K562 (cell line): ENCODE data around the gene RITA1. TPM values are rescaled to one million over a fixed set of nuclear protein-coding genes. Genes with fewer than 3 reads are reported as not detected.
A peak's percentile ranks its signal among the peaks of the same experiment; 100 is the strongest.

ENCODE experiments used
- ATAC-seq: fragments of 200-7000 bp; cut with Tn5 transposase; 3 replicates; pipeline ENCODE4 v1.9.1; 2020; ENCODE audit warnings: moderate library complexity
- BruUV-seq: library from RNA; stranded (reverse); fragments of 400-500 nt; replicated peaks from 2 replicates; lab custom pipeline; 2021; lab: Mats Ljungman, UMichigan
- CTCF ChIA-PET: fragments of 300-600 bp; formaldehyde crosslinking; extraction: SDS; loops from one replicate; lab custom pipeline; 2021; ENCODE audit warnings: low intra/inter-chr PET ratio; lab: Yijun Ruan, JAX
- POLR2A ChIA-PET: fragments of 300-600, 350-650 bp; sonication (Branson Sonifier 250); formaldehyde crosslinking; extraction: SDS; loops from one replicate; lab custom pipeline; 2021; ENCODE audit warnings: antibody characterized with exemption, inconsistent platforms; lab: Yijun Ruan, JAX
- DNase-seq, 4 experiments: peaks; one replicate each; pipeline versions ENCODE4 v3.0.0 to v3.0.0-alpha.2; 2011 to 2018; ENCODE audit warnings: low spot score in 3 of 4, mixed read lengths in 3 of 4; ENCODE audit errors: extremely low read depth in 1 of 4
- FAIRE-seq: peaks from 2 replicates; lab custom pipeline; 2011; peaks lifted over from hg19 to GRCh38; lab: Jason Lieb, UNC
- H2AFZ ChIP-seq: 2 replicates; pipeline ENCODE4 v1.6.0; 2011; ENCODE audit warnings: low read depth, low read length, control low read depth, inconsistent platforms
- H3K27ac ChIP-seq: fragments of 200-600 bp; 3 replicates; pipeline ENCODE4 v1.8.0; 2011; ENCODE audit warnings: low read depth, mild to moderate bottlenecking, control low read depth, inconsistent platforms, low read length, moderate library complexity, mixed read lengths; ENCODE audit errors: extremely low read depth
- H3K27me3 ChIP-seq, 2 experiments: fragments of 300-600 bp in 1 of 2; 2 replicates in 1 of 2; 3 replicates in 1 of 2; pipeline versions ENCODE4 v1.6.0 to v1.8.0; 2011; ENCODE audit warnings: inconsistent platforms in 2 of 2, low read length in 2 of 2, mild to moderate bottlenecking in 1 of 2, mixed read lengths in 1 of 2, moderate library complexity in 1 of 2; ENCODE audit not compliant: control insufficient read depth in 2 of 2, insufficient read depth in 2 of 2
- H3K36me3 ChIP-seq: fragments of 300-600 bp; 3 replicates; pipeline ENCODE4 v1.8.0; 2011; ENCODE audit warnings: mild to moderate bottlenecking, low read length, inconsistent platforms; ENCODE audit not compliant: control insufficient read depth, insufficient read depth
- H3K4me1 ChIP-seq, 2 experiments: fragments of 200-600 bp in 1 of 2; replicated peaks in 1 of 2; 2 replicates in 1 of 2; 3 replicates in 1 of 2; pipeline versions ENCODE4 v1.5.1 to v1.8.0; 2011; ENCODE audit warnings: inconsistent platforms in 2 of 2, low read length in 2 of 2, mild to moderate bottlenecking in 1 of 2, mixed read lengths in 1 of 2, moderate library complexity in 1 of 2; ENCODE audit not compliant: control insufficient read depth in 2 of 2, insufficient read depth in 2 of 2
- H3K4me2 ChIP-seq: 2 replicates; pipeline ENCODE4 v1.6.1; 2011; ENCODE audit warnings: low read length, control low read depth, inconsistent platforms, mixed read lengths; ENCODE audit not compliant: insufficient read depth
- H3K4me3 ChIP-seq: fragments of 200-600 bp; sonication (generic), shearing (Covaris generic); 2 replicates; pipeline ENCODE4 v1.5.1; 2016; ENCODE audit warnings: control low read depth, inconsistent platforms
- H3K79me2 ChIP-seq: fragments of 200-600 bp; 3 replicates; pipeline ENCODE4 v1.8.0; 2011; ENCODE audit warnings: low read length, inconsistent platforms; ENCODE audit not compliant: control insufficient read depth, insufficient read depth
- H3K9ac ChIP-seq, 2 experiments: 2 replicates each; pipeline versions ENCODE4 v1.6.0 to v1.6.1; 2011; ENCODE audit warnings: low read depth in 2 of 2, low read length in 2 of 2, control low read depth in 1 of 2, inconsistent platforms in 1 of 2, mild to moderate bottlenecking in 1 of 2, mixed read lengths in 1 of 2; ENCODE audit not compliant: insufficient read depth in 1 of 2
- H3K9me1 ChIP-seq: one replicate; pipeline ENCODE4 v1.6.0; 2011; ENCODE audit warnings: inconsistent platforms, mild to moderate bottlenecking, low read length, moderate library complexity; ENCODE audit not compliant: control insufficient read depth, insufficient read depth
- H3K9me3 ChIP-seq: replicated peaks from 2 replicates; pipeline ENCODE4 v1.5.1; 2011; ENCODE audit warnings: low read depth, low read length, inconsistent platforms; ENCODE audit not compliant: control insufficient read depth, insufficient read depth
- H4K20me1 ChIP-seq: replicated peaks from 2 replicates; pipeline ENCODE4 v1.6.1; 2011; ENCODE audit warnings: low read length, inconsistent platforms, mixed read lengths; ENCODE audit not compliant: control insufficient read depth, insufficient read depth
- MXD1 ChIP-seq: fragments of 250-450 bp; sonication (Bioruptor Pico); IDR thresholded peaks from 2 replicates; pipeline ENCODE4 v1.8.0; 2021; ENCODE audit warnings: borderline replicate concordance, mild to moderate bottlenecking, moderate library complexity; ENCODE audit not compliant: poor library complexity, severe bottlenecking
- POLR2A ChIP-seq: fragments of 450-650 bp; conservative IDR thresholded peaks from 2 replicates; pipeline ENCODE4 v1.6.1; 2016
- RBM25 ChIP-seq: fragments of 200-400 bp; formaldehyde crosslinking; IDR thresholded peaks from 2 replicates; pipeline ENCODE4 v1.6.1; 2018; ENCODE audit warnings: low read length, low read depth, moderate library complexity; ENCODE audit not compliant: severe bottlenecking
- ZKSCAN1 ChIP-seq: fragments of 150-350 bp; IDR thresholded peaks from 2 replicates; pipeline ENCODE4 v1.6.1; 2016; ENCODE audit warnings: low read depth, low read length
- WGBS: fragments of 100-300 bp; shearing (Covaris generic); methylation state at CpG from one replicate; pipeline ENCODE4 v1.1.6; 2016; ENCODE audit warnings: low coverage, mixed read lengths; ENCODE audit not compliant: insufficient coverage; ENCODE audit errors: missing lambda C conversion rate; 5-methylcytosine and 5-hydroxymethylcytosine counted together
- in situ Hi-C: fragments of 300-500 bp; cut with MboI; formaldehyde crosslinking; loops from 4 replicates; pipeline ENCODE4 v1.15.0; 2018; ENCODE audit warnings: inconsistent platforms, mixed read lengths
- intact Hi-C: fragments of 100-400 bp; cut with micrococcal nuclease; formaldehyde crosslinking; loops from 2 replicates; pipeline ENCODE4 v1.14.2; 2022
- polyA plus RNA-seq, 8 experiments: library from polyadenylated mRNA; depleted of rRNA in 4 of 8; stranded (reverse) in 5 of 8; unstranded in 3 of 8; fragments of >200 nt; fragmentation: Nextera tagmentation in 2 of 8; fragmentation: Illumina TruSeq in 1 of 8; extraction: Ambion mirVana in 2 of 8; extraction: Trizol in 1 of 8; gene quantifications; 2 replicates each; pipeline versions ENCODE4 v1.2.1 to v1.2.3, GENCODE V29; 2011 to 2014; ENCODE audit warnings: inconsistent platforms in 1 of 8, missing spikeins in 1 of 8
- total RNA-seq, 7 experiments: library from RNA; depleted of rRNA in 6 of 7; stranded (reverse); fragments of >200 nt in 6 of 7; fragmentation: Illumina TruSeq in 2 of 7; extraction: Trizol in 2 of 7; gene quantifications; 2 replicates each; pipeline versions ENCODE4 v1.2.1 to v1.2.3, GENCODE V29; 2011 to 2021; ENCODE audit warnings: low replicate concordance in 1 of 7

RITA1 gene
- total and polyA plus RNA-seq, 9 of the 15 experiments (the other 6 are each of a cell fraction or from before 2014, with no cell fraction given): 2.8 to 40.4 (median 18.0) TPM

- H3K9me1 ChIP-seq: no peaks in the 10 kb centered on the region
- POLR2A ChIA-PET: interaction anchor here (0.7 to 1.4 kb wide), 3 partner anchors 19 to 512 kb away, joined by 3 read pairs; partner anchors contain the start of gene DDX54
- in situ Hi-C loops (no loop called here), intact Hi-C loops (no loop called here)
- no peaks in the 10 kb centered on the region for H3K9me3 ChIP-seq
- no peak overlapping the region for H3K27ac ChIP-seq
- no TSS peak for BruUV-seq
- no peak overlapping the region for H2AFZ ChIP-seq
- peaks cover 10% of the 10 kb centered on the region for H4K20me1 ChIP-seq
- peaks cover 8 to 24% of the 10 kb centered on the region in 2 experiments for H3K4me1 ChIP-seq
- 17% methylated on average over 12 of the region's 12 CpGs for WGBS
- no peak for DNase-seq
- no peak for FAIRE-seq
- no peaks in the 10 kb centered on the region for H3K79me2 ChIP-seq
- no peak overlapping the region for H3K9ac ChIP-seq
- no peak overlapping the region for H3K4me3 ChIP-seq
- H3K4me2 ChIP-seq: no peak overlapping the region
- TF ChIP-seq ZKSCAN1: peak; percentile 68
- peak; percentile 51 for TF ChIP-seq RBM25
- no peak for TF ChIP-seq MXD1 (CRISPR knock-in tag)
- TF ChIP-seq POLR2A: no peak
- no peaks in the 10 kb centered on the region for H3K36me3 ChIP-seq
- no peak for ATAC-seq
- CTCF ChIA-PET: no interaction called here
- H3K27me3 ChIP-seq: no peaks in the 10 kb centered on the region
Observed at GRCh38 chr12:113137861-113138783, 47.4 kb upstream of the RITA1 start.
